ENCODE measurements around the gene ANKRD26. TPM values are rescaled to one million over a fixed set of nuclear protein-coding genes. Genes with fewer than 3 reads are reported as not detected.

The ANKRD26 gene
- 1 to 10 TPM; 2.4 to 3.2 (median 2.7) TPM for total RNA-seq

- peak; percentile 95 for DNase-seq
- Mint-ChIP-seq H3K4me1 (ENCODE audit: low read depth) (peaks cover 42% of the 10 kb centered on the region), H3K9me3 (no peaks in the 10 kb centered on the region), H3K27me3 (ENCODE audit: low read depth) (peaks cover 2% of the 10 kb centered on the region), H3K4me3 (peak within 1 kb of the TSS; percentile 94), H3K36me3 (ENCODE audit: insufficient read depth) (peaks cover 1% of the 10 kb centered on the region)
- peak; percentile 63 to 66 for ATAC-seq
Measured at GRCh38 chr10:27099916-27100812, at the start of gene ANKRD26. TSS of gene ANKRD26 (minus strand) at chr10:27100494. CDS start at chr10:27100326, 168 bp downstream.

- no peak overlapping the region for H3K4me3 Mint-ChIP-seq
- H3K27me3 Mint-ChIP-seq (ENCODE audit: low read depth), result no peaks in the 10 kb centered on the region
- DNase-seq (no peak), ATAC-seq (no peak)
- peaks cover 29% of the 10 kb centered on the region for H3K4me1 Mint-ChIP-seq (ENCODE audit: low read depth)
- H3K9me3 Mint-ChIP-seq, result no peaks in the 10 kb centered on the region
- H3K36me3 Mint-ChIP-seq (ENCODE audit: insufficient read depth), result peaks cover 37% of the 10 kb centered on the region
Measured at GRCh38 chr10:27147701-27148100, 47.4 kb upstream of the ANKRD26 start.

GRCh38 chr10:27145937-27146336 lies 45.6 kb upstream of the ANKRD26 start:
- no peak for ATAC-seq
- no peak overlapping the region for H3K4me3 Mint-ChIP-seq
- no peaks in the 10 kb centered on the region for H3K27me3 Mint-ChIP-seq (ENCODE audit: low read depth)
- H3K36me3 Mint-ChIP-seq (ENCODE audit: insufficient read depth), result peaks cover 34% of the 10 kb centered on the region
- peaks cover 15% of the 10 kb centered on the region for H3K4me1 Mint-ChIP-seq (ENCODE audit: low read depth)
- no peak for DNase-seq
- no peaks in the 10 kb centered on the region for H3K9me3 Mint-ChIP-seq

GRCh38 chr10:27143686-27144085 lies 43.4 kb upstream of the ANKRD26 start:
- ATAC-seq, result no peak
- peaks cover 6% of the 10 kb centered on the region for H3K4me1 Mint-ChIP-seq (ENCODE audit: low read depth)
- H3K4me3 Mint-ChIP-seq, result no peak overlapping the region
- H3K36me3 Mint-ChIP-seq (ENCODE audit: insufficient read depth), result peaks cover 32% of the 10 kb centered on the region
- DNase-seq, result no peak
- no peaks in the 10 kb centered on the region for H3K9me3 Mint-ChIP-seq
- no peaks in the 10 kb centered on the region for H3K27me3 Mint-ChIP-seq (ENCODE audit: low read depth)

- Mint-ChIP-seq H3K36me3 (ENCODE audit: insufficient read depth) (peaks cover 28% of the 10 kb centered on the region), H3K27me3 (ENCODE audit: low read depth) (no peaks in the 10 kb centered on the region), H3K4me3 (no peak overlapping the region), H3K4me1 (ENCODE audit: low read depth) (peaks cover 3% of the 10 kb centered on the region), H3K9me3 (no peaks in the 10 kb centered on the region)
- ATAC-seq (no peak), DNase-seq (no peak)
Measured at GRCh38 chr10:27138277-27138676, 38.0 kb upstream of the ANKRD26 start.

GRCh38 chr10:27134371-27134770 lies 34.1 kb upstream of the ANKRD26 start:
- Mint-ChIP-seq H3K36me3 (ENCODE audit: insufficient read depth) (peaks cover 43% of the 10 kb centered on the region), H3K27me3 (ENCODE audit: low read depth) (no peaks in the 10 kb centered on the region), H3K9me3 (no peaks in the 10 kb centered on the region), H3K4me3 (no peak overlapping the region), H3K4me1 (ENCODE audit: low read depth) (peaks cover 3% of the 10 kb centered on the region)
- DNase-seq (no peak), ATAC-seq (no peak)

GRCh38 chr10:27108165-27108564 lies 7.9 kb upstream of the ANKRD26 start:
- Mint-ChIP-seq H3K4me3 (no peak overlapping the region), H3K4me1 (ENCODE audit: low read depth) (peaks cover 11% of the 10 kb centered on the region), H3K9me3 (peaks cover 4% of the 10 kb centered on the region), H3K36me3 (ENCODE audit: insufficient read depth) (peaks cover 22% of the 10 kb centered on the region), H3K27me3 (ENCODE audit: low read depth) (no peaks in the 10 kb centered on the region)
- no peak for ATAC-seq
- no peak for DNase-seq

GRCh38 chr10:27104919-27105318 lies 4.6 kb upstream of the ANKRD26 start:
- ATAC-seq, result no peak
- peaks cover 35% of the 10 kb centered on the region for H3K4me1 Mint-ChIP-seq (ENCODE audit: low read depth)
- H3K36me3 Mint-ChIP-seq (ENCODE audit: insufficient read depth), result peaks cover 9% of the 10 kb centered on the region

GRCh38 chr10:27100813-27101347 lies 586 bp upstream of the ANKRD26 start:
- Mint-ChIP-seq H3K9me3 (no peaks in the 10 kb centered on the region), H3K4me1 (ENCODE audit: low read depth) (peaks cover 46% of the 10 kb centered on the region), H3K36me3 (ENCODE audit: insufficient read depth) (peaks cover under 1% of the 10 kb centered on the region), H3K4me3 (peak overlapping the region; percentile 94), H3K27me3 (ENCODE audit: low read depth) (peaks cover 2% of the 10 kb centered on the region)
- ATAC-seq, result peak; percentile 21 to 22
- no peak for DNase-seq

More at GRCh38 chr10:27104919-27105318, 4.6 kb upstream of the ANKRD26 start:
- Mint-ChIP-seq H3K4me3 (no peak overlapping the region), H3K9me3 (peaks cover 4% of the 10 kb centered on the region), H3K27me3 (ENCODE audit: low read depth) (peaks cover 2% of the 10 kb centered on the region)
- DNase-seq, result no peak

GRCh38 chr10:27099448-27099847 lies 846 bp downstream of the ANKRD26 start:
- no peak for ATAC-seq
- H3K4me1 Mint-ChIP-seq (ENCODE audit: low read depth), result peaks cover 35% of the 10 kb centered on the region
- H3K4me3 Mint-ChIP-seq, result peak overlapping the region; percentile 94
- peaks cover 2% of the 10 kb centered on the region for H3K27me3 Mint-ChIP-seq (ENCODE audit: low read depth)
- H3K9me3 Mint-ChIP-seq, result no peaks in the 10 kb centered on the region
- peaks cover 1% of the 10 kb centered on the region for H3K36me3 Mint-ChIP-seq (ENCODE audit: insufficient read depth)
- DNase-seq, result no peak

- no peak for ATAC-seq
- DNase-seq, result no peak
- peaks cover 26% of the 10 kb centered on the region for H3K36me3 Mint-ChIP-seq (ENCODE audit: insufficient read depth)
- no peaks in the 10 kb centered on the region for H3K9me3 Mint-ChIP-seq
- H3K4me1 Mint-ChIP-seq (ENCODE audit: low read depth), result no peaks in the 10 kb centered on the region
- H3K27me3 Mint-ChIP-seq (ENCODE audit: low read depth), result no peaks in the 10 kb centered on the region
- H3K4me3 Mint-ChIP-seq, result no peak overlapping the region
Measured at GRCh38 chr10:27088119-27089044, 11.9 kb downstream of the ANKRD26 start.

GRCh38 chr10:27072436-27073114 lies 27.7 kb downstream of the ANKRD26 start:
- H3K27me3 Mint-ChIP-seq (ENCODE audit: low read depth), result no peaks in the 10 kb centered on the region
- H3K36me3 Mint-ChIP-seq (ENCODE audit: insufficient read depth), result peaks cover 52% of the 10 kb centered on the region
- DNase-seq, result no peak
- H3K4me1 Mint-ChIP-seq (ENCODE audit: low read depth), result no peaks in the 10 kb centered on the region
- no peak for ATAC-seq
- no peak overlapping the region for H3K4me3 Mint-ChIP-seq
- peaks cover 7% of the 10 kb centered on the region for H3K9me3 Mint-ChIP-seq

- H3K27me3 Mint-ChIP-seq (ENCODE audit: low read depth), result no peaks in the 10 kb centered on the region
- H3K4me3 Mint-ChIP-seq, result no peak overlapping the region
- DNase-seq (no peak), ATAC-seq (no peak)
- no peaks in the 10 kb centered on the region for H3K9me3 Mint-ChIP-seq
- peaks cover 32% of the 10 kb centered on the region for H3K36me3 Mint-ChIP-seq (ENCODE audit: insufficient read depth)
- H3K4me1 Mint-ChIP-seq (ENCODE audit: low read depth), result no peaks in the 10 kb centered on the region
Measured at GRCh38 chr10:27068217-27068891, 31.9 kb downstream of the ANKRD26 start.
